Astrocyte (in vitro differentiated cells and primary cell): ENCODE measurements around the gene MTX3. TPM values are rescaled to one million over a fixed set of nuclear protein-coding genes. Genes with fewer than 3 reads are reported as not detected.

Experiments used
- DNase-seq: peaks from one replicate; pipeline ENCODE4 v3.0.0-alpha.2; 2010; ENCODE audit warnings: low read depth
- FAIRE-seq: peaks from 2 replicates; lab custom pipeline; 2011; peaks lifted over from hg19 to GRCh38; lab: Jason Lieb, UNC
- H2AFZ ChIP-seq: 2 replicates; pipeline ENCODE4 v1.6.0; 2012; ENCODE audit warnings: low read depth, low read length, inconsistent platforms
- H3K27ac ChIP-seq: 2 replicates; pipeline ENCODE4 v1.5.1; 2011; ENCODE audit warnings: low read depth, low read length, inconsistent platforms
- H3K27me3 ChIP-seq: 2 replicates; pipeline ENCODE4 v1.6.0; 2011; ENCODE audit warnings: low read length, inconsistent platforms; ENCODE audit not compliant: insufficient read depth
- H3K36me3 ChIP-seq: 2 replicates; pipeline ENCODE4 v1.5.1; 2011; ENCODE audit warnings: low read length, inconsistent platforms; ENCODE audit not compliant: insufficient read depth
- H3K4me1 ChIP-seq: 2 replicates; pipeline ENCODE4 v1.5.1; 2011; ENCODE audit warnings: low read length, inconsistent platforms; ENCODE audit not compliant: insufficient read depth
- H3K4me2 ChIP-seq: 2 replicates; pipeline ENCODE4 v1.6.0; 2012; ENCODE audit warnings: low read length, inconsistent platforms
- H3K4me3 ChIP-seq: 2 replicates; pipeline ENCODE4 v1.5.1; 2011; ENCODE audit warnings: low read depth, mild to moderate bottlenecking, low read length, inconsistent platforms; ENCODE audit not compliant: insufficient read depth
- H3K79me2 ChIP-seq: 2 replicates; pipeline ENCODE4 v1.6.0; 2012; ENCODE audit warnings: mild to moderate bottlenecking, low read length, inconsistent platforms; ENCODE audit not compliant: insufficient read depth
- H3K9ac ChIP-seq: 2 replicates; pipeline ENCODE4 v1.6.0; 2012; ENCODE audit warnings: mild to moderate bottlenecking, low read length, inconsistent platforms
- H3K9me3 ChIP-seq: 2 replicates; pipeline ENCODE4 v1.5.1; 2012; ENCODE audit warnings: low read depth, mild to moderate bottlenecking, low read length, inconsistent platforms; ENCODE audit not compliant: insufficient read depth
- H4K20me1 ChIP-seq: 2 replicates; pipeline ENCODE4 v1.6.0; 2012; ENCODE audit warnings: low read length, inconsistent platforms; ENCODE audit not compliant: insufficient read depth
- H3K27ac Mint-ChIP-seq: one replicate; pipeline ENCODE4 v1.8.0; 2021; ENCODE audit warnings: mild to moderate bottlenecking, mixed read lengths; ENCODE audit not compliant: unreplicated experiment
- H3K27me3 Mint-ChIP-seq: one replicate; pipeline ENCODE4 v1.8.0; 2021; ENCODE audit warnings: low read depth, mixed read lengths; ENCODE audit not compliant: unreplicated experiment
- H3K36me3 Mint-ChIP-seq: one replicate; pipeline ENCODE4 v1.8.0; 2021; ENCODE audit warnings: low read depth, mixed read lengths; ENCODE audit not compliant: unreplicated experiment
- H3K4me1 Mint-ChIP-seq: one replicate; pipeline ENCODE4 v1.8.0; 2021; ENCODE audit warnings: low read depth, mixed read lengths; ENCODE audit not compliant: unreplicated experiment
- H3K4me3 Mint-ChIP-seq: one replicate; pipeline ENCODE4 v1.8.0; 2021; ENCODE audit warnings: mild to moderate bottlenecking, moderate library complexity, mixed read lengths; ENCODE audit not compliant: unreplicated experiment
- H3K9me3 Mint-ChIP-seq: one replicate; pipeline ENCODE4 v1.8.0; 2021; ENCODE audit warnings: mild to moderate bottlenecking, mixed read lengths; ENCODE audit not compliant: unreplicated experiment
- EZH2 ChIP-seq: IDR thresholded peaks from 2 replicates; pipeline ENCODE4 v1.6.1; 2012; ENCODE audit warnings: mild to moderate bottlenecking, low read length, inconsistent platforms; ENCODE audit not compliant: insufficient read depth
- total RNA-seq: library from RNA; stranded (reverse); gene quantifications from 2 replicates; pipeline ENCODE4 v1.2.1, GENCODE V29; 2021
- TF ChIP-seq, protein P1 (sequence below): IDR thresholded peaks from 2 replicates; pipeline ENCODE4 v1.5.1; 2011; ENCODE audit warnings: low read depth, mild to moderate bottlenecking, inconsistent platforms, low read length, moderate library complexity; ENCODE audit not compliant: insufficient read depth

MTX3 gene
- total RNA-seq, 1 donor from 2014 or later: 14.0 TPM

- Histone ChIP-seq H3K79me2 (no peaks in the 10 kb centered on the region), H2AFZ (no peak overlapping the region), H3K9ac (no peak overlapping the region), H3K27ac (no peak overlapping the region), H3K4me2 (no peak overlapping the region), H4K20me1 (no peaks in the 10 kb centered on the region), H3K9me3 (no peaks in the 10 kb centered on the region), H3K4me1 (no peaks in the 10 kb centered on the region), H3K4me3 (no peak overlapping the region), H3K36me3 (no peaks in the 10 kb centered on the region), H3K27me3 (no peaks in the 10 kb centered on the region)
- no peak for TF ChIP-seq EZH2
- TF ChIP-seq, protein P1, sequence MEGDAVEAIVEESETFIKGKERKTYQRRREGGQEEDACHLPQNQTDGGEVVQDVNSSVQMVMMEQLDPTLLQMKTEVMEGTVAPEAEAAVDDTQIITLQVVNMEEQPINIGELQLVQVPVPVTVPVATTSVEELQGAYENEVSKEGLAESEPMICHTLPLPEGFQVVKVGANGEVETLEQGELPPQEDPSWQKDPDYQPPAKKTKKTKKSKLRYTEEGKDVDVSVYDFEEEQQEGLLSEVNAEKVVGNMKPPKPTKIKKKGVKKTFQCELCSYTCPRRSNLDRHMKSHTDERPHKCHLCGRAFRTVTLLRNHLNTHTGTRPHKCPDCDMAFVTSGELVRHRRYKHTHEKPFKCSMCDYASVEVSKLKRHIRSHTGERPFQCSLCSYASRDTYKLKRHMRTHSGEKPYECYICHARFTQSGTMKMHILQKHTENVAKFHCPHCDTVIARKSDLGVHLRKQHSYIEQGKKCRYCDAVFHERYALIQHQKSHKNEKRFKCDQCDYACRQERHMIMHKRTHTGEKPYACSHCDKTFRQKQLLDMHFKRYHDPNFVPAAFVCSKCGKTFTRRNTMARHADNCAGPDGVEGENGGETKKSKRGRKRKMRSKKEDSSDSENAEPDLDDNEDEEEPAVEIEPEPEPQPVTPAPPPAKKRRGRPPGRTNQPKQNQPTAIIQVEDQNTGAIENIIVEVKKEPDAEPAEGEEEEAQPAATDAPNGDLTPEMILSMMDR: no peak
- DNase-seq (no peak), FAIRE-seq (no peak)
- Mint-ChIP-seq H3K4me3 (no peak overlapping the region), H3K4me1 (peaks cover 6% of the 10 kb centered on the region), H3K27me3 (no peaks in the 10 kb centered on the region), H3K9me3 (no peaks in the 10 kb centered on the region), H3K36me3 (no peaks in the 10 kb centered on the region), H3K27ac (no peak overlapping the region)
Measured at GRCh38 chr5:79938468-79938867, 52.6 kb downstream of the MTX3 start.

DNA sequence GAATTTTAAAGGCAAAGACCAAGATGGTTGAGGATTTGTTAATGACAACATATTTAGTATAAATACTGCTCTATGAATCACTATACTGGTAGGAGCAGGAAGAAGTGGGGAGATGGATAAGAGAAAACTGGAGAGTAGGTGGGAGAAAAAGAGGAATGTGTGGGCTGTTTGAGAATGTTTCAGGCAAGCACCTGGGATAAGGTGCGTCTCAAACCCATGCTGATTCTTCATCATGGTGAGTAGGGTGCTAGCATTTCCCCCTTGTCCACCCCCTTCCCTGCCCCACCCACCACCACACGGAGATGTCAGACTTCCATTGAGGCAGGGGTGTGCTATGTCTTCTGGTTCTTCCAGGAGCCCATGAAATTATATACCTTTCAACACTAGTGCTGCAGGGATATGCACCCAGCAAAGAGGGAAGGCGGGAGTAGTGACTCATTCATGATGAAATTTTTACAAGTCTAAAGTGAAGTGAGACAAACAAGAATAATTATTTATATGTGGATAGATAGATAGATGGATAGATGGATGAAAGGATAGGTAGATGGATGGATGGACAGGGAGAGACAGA lies 54.3 kb downstream of the MTX3 start:
- FAIRE-seq: no peak
- H3K4me2 ChIP-seq: no peak overlapping the region
- no peaks in the 10 kb centered on the region for H3K9me3 Mint-ChIP-seq

More for the DNA sequence above, 54.3 kb downstream of the MTX3 start:
- no peak overlapping the region for H2AFZ ChIP-seq
- no peaks in the 10 kb centered on the region for H3K9me3 ChIP-seq
- TF ChIP-seq EZH2: no peak
- TF ChIP-seq, protein P1: no peak
- H3K79me2 ChIP-seq: no peaks in the 10 kb centered on the region
- no peaks in the 10 kb centered on the region for H3K4me1 ChIP-seq
- no peak overlapping the region for H3K4me3 ChIP-seq
- H4K20me1 ChIP-seq: no peaks in the 10 kb centered on the region
- Mint-ChIP-seq H3K36me3 (no peaks in the 10 kb centered on the region), H3K4me3 (no peak overlapping the region), H3K27ac (no peak overlapping the region), H3K27me3 (no peaks in the 10 kb centered on the region), H3K4me1 (peaks cover 6% of the 10 kb centered on the region)
- H3K9ac ChIP-seq: no peak overlapping the region
- no peak for DNase-seq
- H3K27ac ChIP-seq: no peak overlapping the region
- H3K36me3 ChIP-seq: no peaks in the 10 kb centered on the region
- no peaks in the 10 kb centered on the region for H3K27me3 ChIP-seq
